Left renal cortex interstitium (tissue), 4 donors: ENCODE results near the gene MRPS22. TPM values are rescaled to one million over a fixed set of nuclear protein-coding genes. Genes with fewer than 3 reads are reported as not detected.

Experiments used
- DNase-seq, 4 donors: peaks; one replicate each; pipeline ENCODE4 v3.0.0-alpha.2; 2013; ENCODE audit warnings: low read depth in 4 of 4, low spot score in 2 of 4, missing footprints in 1 of 4
- polyA plus RNA-seq, 4 donors: library from polyadenylated mRNA; unstranded; fragments of 120-200 nt; gene quantifications; one replicate each; pipeline ENCODE4 v1.2.1, GENCODE V29; 2013; ENCODE audit not compliant: insufficient read length in 4 of 4

Gene MRPS22
- 10 to 100 TPM; 54.5 to 62.9 (median 60.7) TPM for polyA plus RNA-seq

GRCh38 chr3:139343895-139344856 lies at the start of gene MRPS22:
Gene MRPS22 (plus strand): TSS chr3:139344020. CDS start chr3:139344027, 7 bp downstream.
- DNase-seq: peak; percentile 55 to 75 (median 66)

- DNase-seq: no peak
Measured at GRCh38 chr3:139295040-139295439, 48.8 kb upstream of the MRPS22 start.

- no peak for DNase-seq
Measured at GRCh38 chr3:139296141-139296718, 47.6 kb upstream of the MRPS22 start.

GRCh38 chr3:139297588-139298311 lies 46.1 kb upstream of the MRPS22 start:
- DNase-seq: no peak

GRCh38 chr3:139299261-139300132 lies 44.3 kb upstream of the MRPS22 start:
- no peak for DNase-seq

- DNase-seq: no peak
Measured at GRCh38 chr3:139300416-139300815, 43.4 kb upstream of the MRPS22 start.

- no peak for DNase-seq
Measured at GRCh38 chr3:139301183-139301582, 42.6 kb upstream of the MRPS22 start.

GRCh38 chr3:139301654-139302053 lies 42.2 kb upstream of the MRPS22 start:
- no peak for DNase-seq

- no peak for DNase-seq
Measured at GRCh38 chr3:139302084-139302800, 41.6 kb upstream of the MRPS22 start.

GRCh38 chr3:139302801-139303113 lies 41.1 kb upstream of the MRPS22 start:
- DNase-seq: no peak

- no peak for DNase-seq
Measured at GRCh38 chr3:139303216-139303615, 40.6 kb upstream of the MRPS22 start.

GRCh38 chr3:139304383-139304782 lies 39.4 kb upstream of the MRPS22 start:
- no peak for DNase-seq

GRCh38 chr3:139306078-139306477 lies 37.7 kb upstream of the MRPS22 start:
- DNase-seq: no peak

- DNase-seq: no peak
Measured at GRCh38 chr3:139307072-139307491, 36.7 kb upstream of the MRPS22 start.

- no peak for DNase-seq
Measured at GRCh38 chr3:139307601-139308555, 35.9 kb upstream of the MRPS22 start.

- no peak for DNase-seq
Measured at GRCh38 chr3:139308560-139308959, 35.3 kb upstream of the MRPS22 start.

GRCh38 chr3:139309061-139309591 lies 34.7 kb upstream of the MRPS22 start:
- DNase-seq: no peak

GRCh38 chr3:139309880-139310279 lies 33.9 kb upstream of the MRPS22 start:
- DNase-seq: no peak
